GM12891 (cell line): ENCODE results near the gene TMEM121.

Experiments
- DNase-seq: peaks from one replicate; pipeline ENCODE4 v3.0.0; 2011; ENCODE audit warnings: low spot score; ENCODE audit not compliant: insufficient read length
- FAIRE-seq: peaks from 2 replicates; lab custom pipeline; 2011; peaks lifted over from hg19 to GRCh38; lab: Jason Lieb, UNC
- PAX5 ChIP-seq: IDR thresholded peaks from 2 replicates; pipeline ENCODE4 v1.6.1; 2011; ENCODE audit warnings: low read length, moderate library complexity, mild to moderate bottlenecking; ENCODE audit not compliant: insufficient read depth, severe bottlenecking
- POLR2A ChIP-seq: IDR thresholded peaks from 2 replicates; pipeline ENCODE4 v1.6.1; 2011; ENCODE audit warnings: low read depth, low read length, control low read depth
- POLR2AphosphoS5 ChIP-seq: IDR thresholded peaks from 2 replicates; pipeline ENCODE4 v1.6.1; 2011; ENCODE audit warnings: low read depth, low read length, control low read depth
- POU2F2 ChIP-seq: IDR thresholded peaks from 2 replicates; pipeline ENCODE4 v1.6.1; 2011; ENCODE audit warnings: low read depth, mild to moderate bottlenecking, control low read depth, low read length, moderate library complexity
- SPI1 ChIP-seq: IDR thresholded peaks from 2 replicates; pipeline ENCODE4 v1.6.1; 2011; ENCODE audit warnings: low read depth, low read length, control low read depth
- TAF1 ChIP-seq: IDR thresholded peaks from 2 replicates; pipeline ENCODE4 v1.6.1; 2011; ENCODE audit warnings: low read depth, low read length, control low read depth

The TMEM121 gene

GRCh38 chr14:105498430-105499255, 27.7 kb upstream of the TMEM121 start:
- DNase-seq, result peak; percentile 23
- no peak for FAIRE-seq
- TF ChIP-seq SPI1 (no peak), POLR2AphosphoS5 (0 out of 2 replicates have a peak, but pooled peaks have one; percentile 4)

GRCh38 chr14:105499256-105500035, 26.9 kb upstream of the TMEM121 start:
- FAIRE-seq (no peak), DNase-seq (peak; percentile 18)
- TF ChIP-seq SPI1 (no peak), POLR2AphosphoS5 (0 out of 2 replicates have a peak, but pooled peaks have one; percentile 5)

GRCh38 chr14:105500036-105500725, 26.2 kb upstream of the TMEM121 start:
- TF ChIP-seq PAX5, result no peak
- TF ChIP-seq POLR2AphosphoS5, result no peak
- no peak for TF ChIP-seq SPI1
- TF ChIP-seq POU2F2, result no peak
- TF ChIP-seq TAF1, result no peak
- TF ChIP-seq POLR2A, result no peak
- no peak for FAIRE-seq
- peak; percentile 16 for DNase-seq

- FAIRE-seq (no peak), DNase-seq (peak; percentile 22)
- TF ChIP-seq POLR2A, result no peak
These were observed 25.7 kb upstream of the TMEM121 start for GRCh38 chr14:105500726-105501101.

- no peak for TF ChIP-seq POU2F2
- no peak for TF ChIP-seq TAF1
- TF ChIP-seq PAX5, result no peak
- TF ChIP-seq POLR2AphosphoS5, result no peak
- no peak for TF ChIP-seq POLR2A
- no peak for TF ChIP-seq SPI1
- no peak for FAIRE-seq
- no peak for DNase-seq
These were observed 24.7 kb upstream of the TMEM121 start for GRCh38 chr14:105501504-105502291.

GRCh38 chr14:105502446-105503295, 23.7 kb upstream of the TMEM121 start:
- FAIRE-seq (no peak), DNase-seq (peak; percentile 17)
- TF ChIP-seq TAF1, result no peak
- no peak for TF ChIP-seq PAX5
- no peak for TF ChIP-seq POLR2AphosphoS5
- TF ChIP-seq SPI1, result no peak
- no peak for TF ChIP-seq POLR2A
- no peak for TF ChIP-seq POU2F2

- FAIRE-seq (no peak), DNase-seq (peak; percentile 19)
- TF ChIP-seq TAF1 (no peak), POU2F2 (no peak), POLR2A (no peak), POLR2AphosphoS5 (no peak), PAX5 (no peak), SPI1 (no peak)
These were observed 23.1 kb upstream of the TMEM121 start for GRCh38 chr14:105503296-105503640.

- DNase-seq (peak; percentile 16), FAIRE-seq (no peak)
- TF ChIP-seq POU2F2 (no peak), POLR2AphosphoS5 (no peak), POLR2A (no peak), SPI1 (no peak), TAF1 (no peak), PAX5 (no peak)
These were observed 22.3 kb upstream of the TMEM121 start for GRCh38 chr14:105503935-105504692.
